ENCODE results near the gene DDX42. TPM values are rescaled to one million over a fixed set of nuclear protein-coding genes. Genes with fewer than 3 reads are reported as not detected.

DDX42 gene
- total and polyA plus RNA-seq, 2 of the 13 experiments (the other 11 are each of a cell fraction or from before 2014, with no cell fraction given): 87.2 to 92.9 TPM

DNA sequence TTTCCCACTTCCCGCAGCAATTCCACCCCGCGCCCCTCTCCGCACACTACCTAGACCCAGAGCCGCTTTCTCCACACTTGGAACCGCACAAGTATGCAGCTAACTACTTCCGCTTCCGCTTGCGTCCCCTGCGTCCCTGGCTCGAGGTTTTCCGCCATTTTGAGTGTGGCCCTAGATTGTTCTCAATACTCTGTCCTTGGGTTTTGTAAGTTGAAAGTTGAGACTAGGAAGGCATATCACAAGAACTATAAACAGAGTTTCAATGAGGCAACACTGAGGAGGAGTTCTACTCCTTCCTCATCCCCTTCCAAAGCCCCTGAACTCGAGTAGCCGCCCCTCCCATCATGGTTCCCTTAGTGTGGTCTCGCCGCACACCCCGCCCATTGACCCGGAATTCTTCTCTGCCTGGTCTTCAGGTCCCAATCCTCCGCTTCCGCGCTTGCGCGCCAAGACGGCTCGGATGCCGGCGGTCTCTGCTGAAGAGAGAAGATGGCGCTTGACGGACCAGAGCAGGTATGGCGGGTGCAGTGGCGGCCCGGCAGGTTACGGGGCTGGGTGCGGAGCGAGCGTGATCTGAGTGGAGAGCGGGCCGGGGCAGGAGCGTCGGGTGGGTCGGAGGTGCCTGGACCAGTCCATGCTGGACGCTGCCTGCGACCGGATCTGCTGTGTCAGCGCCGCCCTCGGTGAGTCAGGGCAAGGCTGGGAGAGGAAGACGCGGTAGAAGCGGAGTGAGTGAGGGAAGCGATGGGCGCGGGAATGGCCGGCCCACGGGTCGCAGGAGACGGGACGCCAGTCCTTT, 53.2 kb downstream of the DDX42 start, which contains the start of the genes FTSJ3 and PSMC5 (continued):
- TF ChIP-seq, protein P1, sequence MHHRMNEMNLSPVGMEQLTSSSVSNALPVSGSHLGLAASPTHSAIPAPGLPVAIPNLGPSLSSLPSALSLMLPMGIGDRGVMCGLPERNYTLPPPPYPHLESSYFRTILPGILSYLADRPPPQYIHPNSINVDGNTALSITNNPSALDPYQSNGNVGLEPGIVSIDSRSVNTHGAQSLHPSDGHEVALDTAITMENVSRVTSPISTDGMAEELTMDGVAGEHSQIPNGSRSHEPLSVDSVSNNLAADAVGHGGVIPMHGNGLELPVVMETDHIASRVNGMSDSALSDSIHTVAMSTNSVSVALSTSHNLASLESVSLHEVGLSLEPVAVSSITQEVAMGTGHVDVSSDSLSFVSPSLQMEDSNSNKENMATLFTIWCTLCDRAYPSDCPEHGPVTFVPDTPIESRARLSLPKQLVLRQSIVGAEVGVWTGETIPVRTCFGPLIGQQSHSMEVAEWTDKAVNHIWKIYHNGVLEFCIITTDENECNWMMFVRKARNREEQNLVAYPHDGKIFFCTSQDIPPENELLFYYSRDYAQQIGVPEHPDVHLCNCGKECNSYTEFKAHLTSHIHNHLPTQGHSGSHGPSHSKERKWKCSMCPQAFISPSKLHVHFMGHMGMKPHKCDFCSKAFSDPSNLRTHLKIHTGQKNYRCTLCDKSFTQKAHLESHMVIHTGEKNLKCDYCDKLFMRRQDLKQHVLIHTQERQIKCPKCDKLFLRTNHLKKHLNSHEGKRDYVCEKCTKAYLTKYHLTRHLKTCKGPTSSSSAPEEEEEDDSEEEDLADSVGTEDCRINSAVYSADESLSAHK (CRISPR knock-in tag; IDR thresholded peaks at IDR 0.05; ENCODE audit: borderline replicate concordance): peak; percentile 84; the same call in 1 of the 2 replicates
- TF ChIP-seq, protein P2, sequence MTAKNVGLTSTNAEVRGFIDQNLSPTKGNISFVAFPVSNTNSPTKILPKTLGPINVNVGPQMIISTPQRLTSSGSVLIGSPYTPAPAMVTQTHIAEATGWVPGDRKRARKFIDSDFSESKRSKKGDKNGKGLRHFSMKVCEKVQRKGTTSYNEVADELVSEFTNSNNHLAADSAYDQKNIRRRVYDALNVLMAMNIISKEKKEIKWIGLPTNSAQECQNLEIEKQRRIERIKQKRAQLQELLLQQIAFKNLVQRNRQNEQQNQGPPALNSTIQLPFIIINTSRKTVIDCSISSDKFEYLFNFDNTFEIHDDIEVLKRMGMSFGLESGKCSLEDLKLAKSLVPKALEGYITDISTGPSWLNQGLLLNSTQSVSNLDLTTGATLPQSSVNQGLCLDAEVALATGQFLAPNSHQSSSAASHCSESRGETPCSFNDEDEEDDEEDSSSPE (CRISPR knock-in tag; IDR thresholded peaks at IDR 0.05): peak; percentile 13; the same call in 1 of the 2 replicates
- peak; percentile 22 for TF ChIP-seq NFYC (CRISPR knock-in tag; IDR thresholded peaks at IDR 0.05)
- TF ChIP-seq, protein P3, sequence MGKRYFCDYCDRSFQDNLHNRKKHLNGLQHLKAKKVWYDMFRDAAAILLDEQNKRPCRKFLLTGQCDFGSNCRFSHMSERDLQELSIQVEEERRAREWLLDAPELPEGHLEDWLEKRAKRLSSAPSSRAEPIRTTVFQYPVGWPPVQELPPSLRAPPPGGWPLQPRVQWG (CRISPR knock-in tag; IDR thresholded peaks at IDR 0.05; ENCODE audit: borderline replicate concordance, low read depth): no peak
- TF ChIP-seq ZBTB21 (CRISPR knock-in tag; IDR thresholded peaks at IDR 0.05): no peak
- peak; percentile 44; the same call in 1 of the 2 replicates for TF ChIP-seq NFYB (CRISPR knock-in tag; IDR thresholded peaks at IDR 0.05)
- TF ChIP-seq, protein P4, sequence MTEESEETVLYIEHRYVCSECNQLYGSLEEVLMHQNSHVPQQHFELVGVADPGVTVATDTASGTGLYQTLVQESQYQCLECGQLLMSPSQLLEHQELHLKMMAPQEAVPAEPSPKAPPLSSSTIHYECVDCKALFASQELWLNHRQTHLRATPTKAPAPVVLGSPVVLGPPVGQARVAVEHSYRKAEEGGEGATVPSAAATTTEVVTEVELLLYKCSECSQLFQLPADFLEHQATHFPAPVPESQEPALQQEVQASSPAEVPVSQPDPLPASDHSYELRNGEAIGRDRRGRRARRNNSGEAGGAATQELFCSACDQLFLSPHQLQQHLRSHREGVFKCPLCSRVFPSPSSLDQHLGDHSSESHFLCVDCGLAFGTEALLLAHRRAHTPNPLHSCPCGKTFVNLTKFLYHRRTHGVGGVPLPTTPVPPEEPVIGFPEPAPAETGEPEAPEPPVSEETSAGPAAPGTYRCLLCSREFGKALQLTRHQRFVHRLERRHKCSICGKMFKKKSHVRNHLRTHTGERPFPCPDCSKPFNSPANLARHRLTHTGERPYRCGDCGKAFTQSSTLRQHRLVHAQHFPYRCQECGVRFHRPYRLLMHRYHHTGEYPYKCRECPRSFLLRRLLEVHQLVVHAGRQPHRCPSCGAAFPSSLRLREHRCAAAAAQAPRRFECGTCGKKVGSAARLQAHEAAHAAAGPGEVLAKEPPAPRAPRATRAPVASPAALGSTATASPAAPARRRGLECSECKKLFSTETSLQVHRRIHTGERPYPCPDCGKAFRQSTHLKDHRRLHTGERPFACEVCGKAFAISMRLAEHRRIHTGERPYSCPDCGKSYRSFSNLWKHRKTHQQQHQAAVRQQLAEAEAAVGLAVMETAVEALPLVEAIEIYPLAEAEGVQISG (CRISPR knock-in tag; IDR thresholded peaks at IDR 0.05): peak; percentile 95
- TF ChIP-seq ZNF253 (CRISPR knock-in tag; IDR thresholded peaks at IDR 0.05; ENCODE audit: borderline replicate concordance): no peak
- TF ChIP-seq ZNF333 (CRISPR knock-in tag; IDR thresholded peaks at IDR 0.05; ENCODE audit: borderline replicate concordance): peak; percentile 97
- TF ChIP-seq, protein P5, sequence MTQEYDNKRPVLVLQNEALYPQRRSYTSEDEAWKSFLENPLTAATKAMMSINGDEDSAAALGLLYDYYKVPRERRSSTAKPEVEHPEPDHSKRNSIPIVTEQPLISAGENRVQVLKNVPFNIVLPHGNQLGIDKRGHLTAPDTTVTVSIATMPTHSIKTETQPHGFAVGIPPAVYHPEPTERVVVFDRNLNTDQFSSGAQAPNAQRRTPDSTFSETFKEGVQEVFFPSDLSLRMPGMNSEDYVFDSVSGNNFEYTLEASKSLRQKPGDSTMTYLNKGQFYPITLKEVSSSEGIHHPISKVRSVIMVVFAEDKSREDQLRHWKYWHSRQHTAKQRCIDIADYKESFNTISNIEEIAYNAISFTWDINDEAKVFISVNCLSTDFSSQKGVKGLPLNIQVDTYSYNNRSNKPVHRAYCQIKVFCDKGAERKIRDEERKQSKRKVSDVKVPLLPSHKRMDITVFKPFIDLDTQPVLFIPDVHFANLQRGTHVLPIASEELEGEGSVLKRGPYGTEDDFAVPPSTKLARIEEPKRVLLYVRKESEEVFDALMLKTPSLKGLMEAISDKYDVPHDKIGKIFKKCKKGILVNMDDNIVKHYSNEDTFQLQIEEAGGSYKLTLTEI (CRISPR knock-in tag; conservative IDR thresholded peaks at IDR 0.05): no peak
- peak; percentile 72 for TF ChIP-seq ZFP90 (CRISPR knock-in tag; IDR thresholded peaks at IDR 0.05; ENCODE audit: borderline replicate concordance)
- no peak; the same call in 1 of the 2 replicates for TF ChIP-seq FOXJ3 (CRISPR knock-in tag; IDR thresholded peaks at IDR 0.05; ENCODE audit: borderline replicate concordance)
- TF ChIP-seq, protein P6, sequence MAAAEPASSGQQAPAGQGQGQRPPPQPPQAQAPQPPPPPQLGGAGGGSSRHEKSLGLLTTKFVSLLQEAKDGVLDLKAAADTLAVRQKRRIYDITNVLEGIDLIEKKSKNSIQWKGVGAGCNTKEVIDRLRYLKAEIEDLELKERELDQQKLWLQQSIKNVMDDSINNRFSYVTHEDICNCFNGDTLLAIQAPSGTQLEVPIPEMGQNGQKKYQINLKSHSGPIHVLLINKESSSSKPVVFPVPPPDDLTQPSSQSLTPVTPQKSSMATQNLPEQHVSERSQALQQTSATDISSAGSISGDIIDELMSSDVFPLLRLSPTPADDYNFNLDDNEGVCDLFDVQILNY (CRISPR knock-in tag; conservative IDR thresholded peaks at IDR 0.05): peak; percentile 74; the same call in 1 of the 2 replicates
- TF ChIP-seq KDM5A (IDR thresholded peaks at IDR 0.05; ENCODE audit: borderline replicate concordance, low read length): peak; percentile 95
- TF ChIP-seq ZFP1 (CRISPR knock-in tag; IDR thresholded peaks at IDR 0.05): no peak
